H9 (cell line): ENCODE results near the gene PTER. TPM values are rescaled to one million over a fixed set of nuclear protein-coding genes. Genes with fewer than 3 reads are reported as not detected.

Experiments
- DNase-seq: peaks from one replicate; pipeline ENCODE4 v3.0.0-alpha.2; 2017
- H2AFZ ChIP-seq: one replicate; pipeline ENCODE4 v1.6.1; 2013; ENCODE audit warnings: mild to moderate bottlenecking, low read length, control low read depth, moderate library complexity
- H2AK5ac ChIP-seq: 2 replicates; pipeline ENCODE4 v1.6.1; 2013; ENCODE audit warnings: low read length, control low read depth, mixed read lengths; ENCODE audit not compliant: insufficient read length
- H2BK120ac ChIP-seq: one replicate; pipeline ENCODE4 v1.6.1; 2013; ENCODE audit warnings: low read depth, mild to moderate bottlenecking, low read length, control low read depth, inconsistent platforms; ENCODE audit not compliant: poor library complexity, severe bottlenecking
- H2BK12ac ChIP-seq: 2 replicates; pipeline ENCODE4 v1.6.1; 2013; ENCODE audit warnings: low read length, control low read depth, mixed read lengths, low read depth; ENCODE audit not compliant: insufficient read length
- H2BK15ac ChIP-seq: 2 replicates; pipeline ENCODE4 v1.6.1; 2013; ENCODE audit warnings: low read depth, low read length, control low read depth
- H2BK20ac ChIP-seq: one replicate; pipeline ENCODE4 v1.6.1; 2013; ENCODE audit warnings: low read depth, mild to moderate bottlenecking, low read length, control low read depth, inconsistent platforms; ENCODE audit not compliant: poor library complexity, severe bottlenecking
- H2BK5ac ChIP-seq: 2 replicates; pipeline ENCODE4 v1.6.1; 2013; ENCODE audit warnings: low read length, control low read depth, mixed read lengths; ENCODE audit not compliant: insufficient read length
- H3K14ac ChIP-seq: 2 replicates; pipeline ENCODE4 v1.6.1; 2013; ENCODE audit warnings: low read length, control low read depth; ENCODE audit not compliant: insufficient read depth
- H3K18ac ChIP-seq: 2 replicates; pipeline ENCODE4 v1.6.1; 2013; ENCODE audit warnings: low read depth, mild to moderate bottlenecking, mixed read lengths, low read length, control low read depth; ENCODE audit not compliant: insufficient read length
- H3K23ac ChIP-seq: 2 replicates; pipeline ENCODE4 v1.6.1; 2013; ENCODE audit warnings: low read length, control low read depth, mixed read lengths, low read depth; ENCODE audit not compliant: insufficient read length
- H3K23me2 ChIP-seq: 2 replicates; pipeline ENCODE4 v1.6.1; 2013; ENCODE audit warnings: low read depth, mild to moderate bottlenecking, mixed read lengths, low read length, control low read depth; ENCODE audit not compliant: insufficient read length, poor library complexity, severe bottlenecking
- H3K27ac ChIP-seq: 2 replicates; pipeline ENCODE4 v1.5.1; 2013; ENCODE audit warnings: low read length, control low read depth, mixed read lengths, low read depth; ENCODE audit not compliant: insufficient read length
- H3K27me3 ChIP-seq: 2 replicates; pipeline ENCODE4 v1.6.1; 2013; ENCODE audit warnings: low read length, control low read depth, inconsistent platforms; ENCODE audit not compliant: insufficient read depth
- H3K4ac ChIP-seq: 2 replicates; pipeline ENCODE4 v1.6.1; 2013; ENCODE audit warnings: low read depth, mild to moderate bottlenecking, control low read depth, inconsistent platforms, low read length, moderate library complexity
- H3K4me1 ChIP-seq: 2 replicates; pipeline ENCODE4 v1.6.1; 2013; ENCODE audit warnings: low read length, control low read depth, inconsistent platforms; ENCODE audit not compliant: insufficient read depth
- H3K4me2 ChIP-seq: 2 replicates; pipeline ENCODE4 v1.6.1; 2013; ENCODE audit warnings: low read length, control low read depth, mixed read lengths; ENCODE audit not compliant: insufficient read length, insufficient read depth
- H3K56ac ChIP-seq: 2 replicates; pipeline ENCODE4 v1.6.1; 2013; ENCODE audit warnings: low read depth, mild to moderate bottlenecking, mixed read lengths, low read length, control low read depth; ENCODE audit not compliant: insufficient read length
- H3K79me1 ChIP-seq: 2 replicates; pipeline ENCODE4 v1.6.1; 2013; ENCODE audit warnings: low read depth, mild to moderate bottlenecking, moderate library complexity, low read length, control low read depth, inconsistent platforms; ENCODE audit not compliant: insufficient read depth, poor library complexity, severe bottlenecking
- H3K79me2 ChIP-seq: 2 replicates; pipeline ENCODE4 v1.6.1; 2013; ENCODE audit warnings: low read length, control low read depth, inconsistent platforms; ENCODE audit not compliant: insufficient read depth
- H3K9ac ChIP-seq: 2 replicates; pipeline ENCODE4 v1.6.1; 2013; ENCODE audit warnings: low read length, control low read depth, mixed read lengths; ENCODE audit not compliant: insufficient read length; ENCODE audit errors: extremely low read depth
- H3K9me3 ChIP-seq: one replicate; pipeline ENCODE4 v1.6.1; 2013; ENCODE audit warnings: low read depth, low read length, inconsistent platforms; ENCODE audit not compliant: control insufficient read depth
- H3T11ph ChIP-seq: one replicate; pipeline ENCODE4 v1.6.1; 2013; ENCODE audit warnings: mild to moderate bottlenecking, low read length, control low read depth, inconsistent platforms
- H4K20me1 ChIP-seq: one replicate; pipeline ENCODE4 v1.6.1; 2013; ENCODE audit not compliant: control insufficient read depth, insufficient read length, insufficient read depth
- H4K5ac ChIP-seq: 2 replicates; pipeline ENCODE4 v1.6.1; 2013; ENCODE audit warnings: low read depth, mild to moderate bottlenecking, mixed read lengths, low read length, control low read depth; ENCODE audit not compliant: insufficient read length
- H4K8ac ChIP-seq: replicated peaks from 2 replicates; pipeline ENCODE4 v1.6.1; 2013; ENCODE audit warnings: low read length, control low read depth, mixed read lengths, low read depth; ENCODE audit not compliant: insufficient read length
- H4K91ac ChIP-seq: 2 replicates; pipeline ENCODE4 v1.6.1; 2013; ENCODE audit warnings: low read depth, mild to moderate bottlenecking, moderate library complexity, mixed read lengths, low read length, control low read depth; ENCODE audit not compliant: insufficient read length
- H3K27ac Mint-ChIP-seq, 3 experiments: 2 replicates in 2 of 3; 3 replicates in 1 of 3; pipeline ENCODE4 v1.8.0; 2020 to 2021; ENCODE audit warnings: mixed read lengths in 3 of 3, mild to moderate bottlenecking in 1 of 3, moderate library complexity in 1 of 3
- H3K27me3 Mint-ChIP-seq: 2 replicates; pipeline ENCODE4 v1.8.0; 2021; ENCODE audit warnings: low read depth, mild to moderate bottlenecking, moderate library complexity, mixed read lengths
- H3K36me3 Mint-ChIP-seq, 3 experiments: 2 replicates in 2 of 3; 3 replicates in 1 of 3; pipeline ENCODE4 v1.8.0; 2020 to 2021; ENCODE audit warnings: low read depth in 3 of 3, mixed read lengths in 3 of 3; ENCODE audit not compliant: insufficient read depth in 1 of 3
- H3K4me1 Mint-ChIP-seq, 2 experiments: 2 replicates each; pipeline ENCODE4 v1.8.0; 2020; ENCODE audit warnings: mixed read lengths in 2 of 2
- H3K4me3 Mint-ChIP-seq, 2 experiments: 2 replicates in 1 of 2; 3 replicates in 1 of 2; pipeline ENCODE4 v1.8.0; 2020 to 2021; ENCODE audit warnings: mild to moderate bottlenecking in 2 of 2, mixed read lengths in 2 of 2, moderate library complexity in 1 of 2
- H3K9me3 Mint-ChIP-seq, 2 experiments: 2 replicates in 1 of 2; 3 replicates in 1 of 2; pipeline ENCODE4 v1.8.0; 2020; ENCODE audit warnings: mild to moderate bottlenecking in 2 of 2, mixed read lengths in 2 of 2, moderate library complexity in 1 of 2
- WGBS: extraction: QIAGEN DNeasy Blood & Tissue Kit; methylation state at CpG from one replicate; pipeline ENCODE4 v1.1.7; 2013; ENCODE audit warnings: missing lambda C conversion rate, low lambda C conversion rate, mixed read lengths; ENCODE audit not compliant: insufficient read length; ENCODE audit errors: extremely low coverage; 5-methylcytosine and 5-hydroxymethylcytosine counted together
- total RNA-seq: library from RNA; stranded (reverse); gene quantifications from 2 replicates; pipeline ENCODE4 v1.2.1, GENCODE V29; 2021
- TF ChIP-seq, protein P1 (sequence below): fragments of 200-600 bp; sonication (generic); conservative IDR thresholded peaks from 3 replicates; pipeline ENCODE4 v1.8.0; 2021; ENCODE audit warnings: antibody characterized with exemption, mild to moderate bottlenecking

Gene PTER
- total RNA-seq, 1 experiment from 2014 or later, result 10.1 TPM

DNA sequence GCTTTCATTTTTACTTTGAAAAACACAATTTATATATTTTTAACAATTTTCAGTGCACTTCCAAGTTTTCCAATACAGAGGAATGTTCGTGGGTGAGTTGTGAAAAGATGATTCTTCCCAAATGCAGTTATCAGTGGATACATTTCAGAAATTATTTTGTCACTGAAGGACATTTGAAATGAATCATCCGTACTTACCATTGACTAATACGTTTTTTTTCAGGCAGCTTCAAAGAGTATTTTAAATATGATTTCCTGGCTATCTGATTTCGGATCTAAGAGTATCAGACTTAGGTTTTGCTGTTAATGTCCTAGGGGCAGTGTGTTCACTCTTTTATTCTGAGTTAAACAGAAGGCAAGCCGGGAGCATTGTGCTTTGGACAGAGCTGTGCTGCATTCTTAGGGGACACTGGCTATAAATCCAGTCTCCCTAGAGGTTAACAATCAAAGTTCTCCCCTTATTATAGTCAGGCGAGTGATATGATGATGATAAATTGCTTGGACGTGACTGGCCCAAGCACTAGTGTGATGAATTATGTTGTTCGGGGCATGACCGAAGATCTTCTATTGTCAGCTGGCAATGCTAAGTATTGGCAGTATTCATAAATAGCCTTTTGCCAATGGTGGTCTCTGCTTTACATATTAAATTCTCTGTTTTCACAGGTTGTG, 4.5 kb downstream of the PTER start:
- H2AFZ ChIP-seq, result no peak overlapping the region

More for the DNA sequence above, 4.5 kb downstream of the PTER start:
- H3K4me3 Mint-ChIP-seq, result no peak overlapping the region
- no peak overlapping the region for H3K4me2 ChIP-seq
- no peak overlapping the region for H3K23ac ChIP-seq
- no peak overlapping the region for H4K5ac ChIP-seq
- peaks cover 35 to 36% of the 10 kb centered on the region in 2 experiments for H3K4me1 Mint-ChIP-seq
- no peaks in the 10 kb centered on the region for H3K79me2 ChIP-seq
- no peak overlapping the region for H2BK120ac ChIP-seq
- H3K27ac ChIP-seq, result no peak overlapping the region
- no peaks in the 10 kb centered on the region for H4K20me1 ChIP-seq
- no peak overlapping the region for H2BK5ac ChIP-seq
- H2AK5ac ChIP-seq, result no peak overlapping the region
- H2BK20ac ChIP-seq, result no peak overlapping the region
- no peak overlapping the region for H3T11ph ChIP-seq
- H3K79me1 ChIP-seq, result no peaks in the 10 kb centered on the region
- H3K18ac ChIP-seq, result no peak overlapping the region
- peaks cover 6% of the 10 kb centered on the region; the same call in 1 of the 2 replicates for H3K4me1 ChIP-seq
- H3K27me3 Mint-ChIP-seq, result peaks cover 2% of the 10 kb centered on the region; the same call in 1 of the 2 replicates
- no peaks in the 10 kb centered on the region for H3K27me3 ChIP-seq
- no peak overlapping the region for H3K14ac ChIP-seq
- peaks cover 2 to 20% (median 5%) of the 10 kb centered on the region in 3 experiments; a peak in 4 of 7 replicates for H3K36me3 Mint-ChIP-seq
- peak overlapping the region in 1 of 3 experiments; percentile 67; a peak in 2 of 7 replicates for H3K27ac Mint-ChIP-seq
- WGBS, result no CpG with 5 or more reads among the region's 9 CpGs
- no peak overlapping the region for H2BK15ac ChIP-seq
- H3K23me2 ChIP-seq, result peaks cover 2% of the 10 kb centered on the region
- no peak overlapping the region for H3K56ac ChIP-seq
- H3K9me3 ChIP-seq, result no peaks in the 10 kb centered on the region
- H3K9ac ChIP-seq, result no peak overlapping the region
- H4K8ac ChIP-seq, result no peak overlapping the region
- TF ChIP-seq, protein P1, sequence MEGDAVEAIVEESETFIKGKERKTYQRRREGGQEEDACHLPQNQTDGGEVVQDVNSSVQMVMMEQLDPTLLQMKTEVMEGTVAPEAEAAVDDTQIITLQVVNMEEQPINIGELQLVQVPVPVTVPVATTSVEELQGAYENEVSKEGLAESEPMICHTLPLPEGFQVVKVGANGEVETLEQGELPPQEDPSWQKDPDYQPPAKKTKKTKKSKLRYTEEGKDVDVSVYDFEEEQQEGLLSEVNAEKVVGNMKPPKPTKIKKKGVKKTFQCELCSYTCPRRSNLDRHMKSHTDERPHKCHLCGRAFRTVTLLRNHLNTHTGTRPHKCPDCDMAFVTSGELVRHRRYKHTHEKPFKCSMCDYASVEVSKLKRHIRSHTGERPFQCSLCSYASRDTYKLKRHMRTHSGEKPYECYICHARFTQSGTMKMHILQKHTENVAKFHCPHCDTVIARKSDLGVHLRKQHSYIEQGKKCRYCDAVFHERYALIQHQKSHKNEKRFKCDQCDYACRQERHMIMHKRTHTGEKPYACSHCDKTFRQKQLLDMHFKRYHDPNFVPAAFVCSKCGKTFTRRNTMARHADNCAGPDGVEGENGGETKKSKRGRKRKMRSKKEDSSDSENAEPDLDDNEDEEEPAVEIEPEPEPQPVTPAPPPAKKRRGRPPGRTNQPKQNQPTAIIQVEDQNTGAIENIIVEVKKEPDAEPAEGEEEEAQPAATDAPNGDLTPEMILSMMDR, result no peak
- no peak overlapping the region for H2BK12ac ChIP-seq
- DNase-seq, result no peak
- H4K91ac ChIP-seq, result no peak overlapping the region
- no peaks in the 10 kb centered on the region for H3K9me3 Mint-ChIP-seq
- H3K4ac ChIP-seq, result no peak overlapping the region
